Lung (tissue), 12 donors: ENCODE measurements around the gene FGF23. TPM values are rescaled to one million over a fixed set of nuclear protein-coding genes. Genes with fewer than 3 reads are reported as not detected.

Experiments
- ATAC-seq: fragments of 200-7000 bp; cut with Tn5 transposase; one replicate; pipeline ENCODE4 v1.9.1; 2020; ENCODE audit warnings: moderate number of reproducible peaks; ENCODE audit not compliant: insufficient read depth, low FRiP score
- DNase-seq, 3 donors: peaks; one replicate each; pipeline ENCODE4 v3.0.0-alpha.2; 2013 to 2017
- H3K27ac ChIP-seq, 2 donors: one replicate each; pipeline ENCODE4 v1.5.1; 2013; ENCODE audit warnings: mild to moderate bottlenecking in 2 of 2, moderate library complexity in 2 of 2, control low read depth in 1 of 2, inconsistent platforms in 1 of 2, low read depth in 1 of 2, low read length in 1 of 2
- H3K27me3 ChIP-seq, 3 donors: one replicate each; pipeline ENCODE4 v1.5.1; 2013; ENCODE audit warnings: low read length in 2 of 3; ENCODE audit not compliant: control insufficient read depth in 3 of 3, insufficient read depth in 3 of 3
- H3K36me3 ChIP-seq, 4 donors: one replicate each; pipeline ENCODE4 v1.5.1; 2013; ENCODE audit warnings: low read length in 4 of 4, mild to moderate bottlenecking in 1 of 4, moderate library complexity in 1 of 4; ENCODE audit not compliant: control insufficient read depth in 4 of 4, insufficient read depth in 4 of 4
- H3K4me1 ChIP-seq, 5 donors: one replicate each; pipeline ENCODE4 v1.5.1; 2013; ENCODE audit warnings: low read length in 5 of 5, mild to moderate bottlenecking in 2 of 5, moderate library complexity in 1 of 5; ENCODE audit not compliant: control insufficient read depth in 5 of 5, insufficient read depth in 5 of 5
- H3K4me3 ChIP-seq: one replicate; pipeline ENCODE4 v1.5.1; 2013; ENCODE audit warnings: mild to moderate bottlenecking, control low read depth, moderate library complexity
- H3K9ac ChIP-seq, 2 donors: one replicate each; pipeline ENCODE4 v1.5.1; 2013; ENCODE audit warnings: low read length in 2 of 2, control low read depth in 1 of 2; ENCODE audit not compliant: insufficient read depth in 1 of 2
- H3K9me3 ChIP-seq, 4 donors: one replicate each; pipeline ENCODE4 v1.5.1; 2013; ENCODE audit warnings: low read length in 3 of 4, mild to moderate bottlenecking in 1 of 4, moderate library complexity in 1 of 4; ENCODE audit not compliant: control insufficient read depth in 4 of 4, insufficient read depth in 3 of 4
- CTCF ChIP-seq: IDR thresholded peaks from 2 replicates; pipeline ENCODE4 v1.5.1; 2012; ENCODE audit warnings: mild to moderate bottlenecking; ENCODE audit errors: control extremely low read depth, extremely low read depth
- WGBS, 2 donors: extraction: QIAGEN DNeasy Blood & Tissue Kit; methylation state at CpG; one replicate each; pipeline ENCODE4 v1.1.7; 2013; 5-methylcytosine and 5-hydroxymethylcytosine counted together
- polyA plus RNA-seq, 2 donors: library from polyadenylated mRNA; stranded (reverse); fragments of 200-250 nt; gene quantifications; one replicate each; pipeline ENCODE4 v1.2.1, GENCODE V29; 2013
- total RNA-seq, 2 donors: library from RNA; depleted of rRNA in 1 of 2; stranded (reverse); fragments of >200 nt in 1 of 2; gene quantifications; one replicate each; pipeline ENCODE4 v1.2.1, GENCODE V29; 2014 to 2021
- donor health status: control.
- donor health status: control.
- donor health status: Bipolar disorder and iron deficiency.
- donor health status: healthy.
- donor health status: DM: yes; HTN: yes; CAD: no.

The FGF23 gene
- total and polyA plus RNA-seq, 4 donors: 0.01 TPM; not detected in 3

- Histone ChIP-seq H3K4me3 (no peak overlapping the region), H3K27me3 (peaks cover 0 to 7% (median 0%) of the 10 kb centered on the region in 3 donors), H3K9ac (no peak overlapping the region), H3K9me3 (peaks cover 0 to 3% (median 0%) of the 10 kb centered on the region in 4 donors), H3K36me3 (no peaks in the 10 kb centered on the region), H3K27ac (no peak overlapping the region), H3K4me1 (no peaks in the 10 kb centered on the region)
- no peak for ATAC-seq
- TF ChIP-seq CTCF: no peak
- 69 to 81% methylated on average over 8 of the region's 8 CpGs for WGBS, 2 donors
- DNase-seq: no peak
Observed at GRCh38 chr12:4383304-4383865, 3.9 kb upstream of the FGF23 start.

- WGBS, 2 donors: 82 to 87% methylated on average over 4 of the region's 4 CpGs
- ATAC-seq (no peak), DNase-seq (no peak)
- TF ChIP-seq CTCF: no peak
- H3K9me3 ChIP-seq: peaks cover 0 to 3% (median 0%) of the 10 kb centered on the region in 4 donors
- H3K4me1 ChIP-seq: no peaks in the 10 kb centered on the region
- H3K36me3 ChIP-seq: no peaks in the 10 kb centered on the region
- H3K27me3 ChIP-seq: peaks cover 0 to 4% (median 3%) of the 10 kb centered on the region in 3 donors
- no peak overlapping the region for H3K9ac ChIP-seq
- H3K27ac ChIP-seq: no peak overlapping the region
- H3K4me3 ChIP-seq: no peak overlapping the region
Observed at GRCh38 chr12:4380332-4380731, 820 bp upstream of the FGF23 start.

- Histone ChIP-seq H3K27me3 (peaks cover 0 to 4% (median 3%) of the 10 kb centered on the region in 3 donors), H3K4me1 (no peaks in the 10 kb centered on the region), H3K9ac (no peak overlapping the region), H3K4me3 (no peak overlapping the region), H3K36me3 (no peaks in the 10 kb centered on the region), H3K9me3 (peaks cover 0 to 3% (median 0%) of the 10 kb centered on the region in 4 donors), H3K27ac (no peak overlapping the region)
- no peak for DNase-seq
- no peak for ATAC-seq
- TF ChIP-seq CTCF: no peak
- WGBS, 2 donors: 83 to 88% methylated on average over 1 of the region's 1 CpG
Observed at GRCh38 chr12:4378772-4379171, 740 bp downstream of the FGF23 start.

GRCh38 chr12:4375449-4375848, 4.1 kb downstream of the FGF23 start:
- ATAC-seq: no peak

More at GRCh38 chr12:4375449-4375848, 4.1 kb downstream of the FGF23 start:
- no peak for TF ChIP-seq CTCF
- Histone ChIP-seq H3K4me1 (no peaks in the 10 kb centered on the region), H3K36me3 (no peaks in the 10 kb centered on the region), H3K4me3 (no peak overlapping the region), H3K9me3 (no peaks in the 10 kb centered on the region), H3K27me3 (peaks cover 0 to 3% (median 3%) of the 10 kb centered on the region in 3 donors), H3K9ac (no peak overlapping the region), H3K27ac (no peak overlapping the region)
- WGBS, 2 donors: 76 to 85% methylated on average over 6 of the region's 6 CpGs
- no peak for DNase-seq
